ENCODE measurements around the gene IKBKG.
"Not testable (repeated sequence)": the region's sequence is repeated elsewhere in the genome, so short reads cannot be mapped to it uniquely, and the experiment has no call there.

IKBKG gene

GRCh38 chrX:154547245-154548027 is at the start of gene IKBKG:
Gene IKBKG (plus strand): TSS chrX:154547620. CDS start chrX:154552003, 4,383 bp downstream.
- DNase-seq: peak; percentile 82 to 83

- not testable (repeated sequence) for DNase-seq
Observed at GRCh38 chrX:154501423-154501822, 46.0 kb upstream of the IKBKG start.

- no peak for DNase-seq
Observed at GRCh38 chrX:154502098-154502497, 45.3 kb upstream of the IKBKG start.

- DNase-seq: no peak
Observed at GRCh38 chrX:154502989-154503388, 44.4 kb upstream of the IKBKG start.

- DNase-seq: no peak
Observed at GRCh38 chrX:154505734-154506133, 41.7 kb upstream of the IKBKG start.

- DNase-seq: no peak
Observed at GRCh38 chrX:154506483-154507332, 40.7 kb upstream of the IKBKG start.

GRCh38 chrX:154507673-154508383 is 39.6 kb upstream of the IKBKG start:
- no peak for DNase-seq

- DNase-seq: no peak
Observed at GRCh38 chrX:154508384-154508745, 39.1 kb upstream of the IKBKG start.

GRCh38 chrX:154509455-154509854 is 38.0 kb upstream of the IKBKG start:
- DNase-seq: no peak

GRCh38 chrX:154511761-154512160 is 35.7 kb upstream of the IKBKG start:
- DNase-seq: no peak

GRCh38 chrX:154512879-154513553 is 34.4 kb upstream of the IKBKG start:
- DNase-seq: no peak

GRCh38 chrX:154513716-154514115 is 33.7 kb upstream of the IKBKG start:
- DNase-seq: no peak

- DNase-seq: no peak
Observed at GRCh38 chrX:154515090-154515965, 32.1 kb upstream of the IKBKG start.

- DNase-seq: peak; percentile 80 to 81
Observed at GRCh38 chrX:154515966-154516655, 31.3 kb upstream of the IKBKG start, which contains the start of gene FAM3A. Gene FAM3A (minus strand): TSS chrX:154516232. CDS start chrX:154515772, 460 bp downstream.

GRCh38 chrX:154516656-154517100 is 30.7 kb upstream of the IKBKG start:
- DNase-seq: no peak

- DNase-seq: no peak
Observed at GRCh38 chrX:154517101-154517781, 30.2 kb upstream of the IKBKG start.

GRCh38 chrX:154519389-154519788 is 28.0 kb upstream of the IKBKG start:
- no peak for DNase-seq

- no peak for DNase-seq
Observed at GRCh38 chrX:154525606-154526490, 21.6 kb upstream of the IKBKG start.
